ENCODE measurements around the gene ACKR4.
"Not testable (repeated sequence)": the region's sequence is repeated elsewhere in the genome, so short reads cannot be mapped to it uniquely, and the experiment has no call there.

The ACKR4 gene

DNA sequence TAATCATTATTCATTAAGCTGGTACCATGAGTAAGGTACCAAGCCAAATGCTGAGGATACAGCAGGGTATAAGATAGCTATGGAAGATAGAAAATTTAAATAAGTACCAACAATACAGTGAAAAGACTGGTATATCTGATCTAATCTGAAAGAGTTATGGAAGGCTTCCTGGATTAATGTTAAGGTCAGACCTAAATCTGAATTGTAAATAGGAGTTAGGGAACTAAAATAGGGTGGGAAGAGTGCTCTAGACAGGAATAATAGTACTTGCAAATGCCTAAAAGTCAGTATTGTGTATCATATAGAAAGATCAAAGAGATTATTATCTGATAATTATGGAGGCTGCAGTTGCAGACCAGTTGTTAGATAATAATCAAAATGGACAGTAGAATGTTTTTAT is 2.6 kb upstream of the ACKR4 start:
- Histone ChIP-seq H3K4me1 (ENCODE audit: control insufficient read depth, insufficient read depth, low read length) (no peaks in the 10 kb centered on the region), H3K27ac (ENCODE audit: low read length) (no peak overlapping the region), H3K27me3 (ENCODE audit: control insufficient read depth in 1 of 2, insufficient read depth in 2 of 2, low read length in 2 of 2) (no peaks in the 10 kb centered on the region), H3K36me3 (ENCODE audit: control insufficient read depth in 2 of 2, insufficient read depth in 2 of 2, low read length in 2 of 2) (peaks cover 3 to 5% of the 10 kb centered on the region in 2 donors), H3K9ac (ENCODE audit: low read length in 2 of 2) (no peak overlapping the region), H3K4me3 (ENCODE audit: low read length in 2 of 2) (no peak overlapping the region), H3K9me3 (ENCODE audit: control insufficient read depth in 2 of 2, low read length in 2 of 2) (no peaks in the 10 kb centered on the region)

DNA sequence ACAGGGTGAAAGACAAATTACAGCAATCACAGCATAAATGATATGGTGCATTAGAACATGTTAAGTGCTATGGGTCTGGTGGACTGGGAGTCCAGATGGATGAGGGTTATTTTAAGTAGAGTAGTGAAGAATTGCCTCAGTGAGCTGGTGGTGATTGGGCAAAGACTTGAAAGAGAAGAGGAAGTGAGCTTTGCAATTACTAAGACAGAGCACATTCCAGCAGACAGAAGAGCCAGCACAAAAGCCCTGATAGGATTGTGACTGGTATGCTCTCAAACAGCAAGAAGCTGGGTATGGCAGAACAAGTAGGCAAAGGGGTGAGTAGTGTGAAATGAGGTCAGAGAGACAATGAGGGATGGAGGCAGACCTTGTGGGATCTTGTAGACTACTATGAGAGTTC is 2.1 kb upstream of the ACKR4 start:
- Histone ChIP-seq H3K27ac (ENCODE audit: low read length) (no peak overlapping the region), H3K9ac (ENCODE audit: low read length in 2 of 2) (no peak overlapping the region), H3K27me3 (ENCODE audit: control insufficient read depth in 1 of 2, insufficient read depth in 2 of 2, low read length in 2 of 2) (no peaks in the 10 kb centered on the region), H3K4me3 (ENCODE audit: low read length in 2 of 2) (no peak overlapping the region), H3K36me3 (ENCODE audit: control insufficient read depth in 2 of 2, insufficient read depth in 2 of 2, low read length in 2 of 2) (peaks cover 3 to 5% of the 10 kb centered on the region in 2 donors), H3K9me3 (ENCODE audit: control insufficient read depth in 2 of 2, low read length in 2 of 2) (no peaks in the 10 kb centered on the region), H3K4me1 (ENCODE audit: control insufficient read depth, insufficient read depth, low read length) (no peaks in the 10 kb centered on the region)

DNA sequence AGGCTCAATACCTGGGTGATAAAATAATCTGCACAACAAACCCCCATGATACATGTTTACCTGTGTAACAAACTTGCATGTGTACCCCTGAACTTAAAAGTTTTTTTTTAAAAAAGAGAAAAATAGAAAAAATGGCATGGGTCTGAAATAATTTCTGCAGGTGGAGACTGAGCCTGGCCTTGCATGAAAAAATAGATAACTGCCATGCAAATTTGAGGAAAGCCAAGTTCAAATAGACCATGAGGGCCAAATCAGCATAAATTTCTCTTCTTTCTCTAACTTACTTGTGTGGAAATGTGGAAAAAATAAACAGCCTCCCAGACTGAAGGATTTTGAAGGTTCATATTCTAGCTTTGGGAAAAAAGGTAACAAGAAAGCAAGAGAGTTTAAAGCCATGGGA is 744 bp upstream of the ACKR4 start:
- H3K9me3 ChIP-seq (ENCODE audit: control insufficient read depth in 2 of 2, low read length in 2 of 2) = no peaks in the 10 kb centered on the region
- no peak overlapping the region for H3K9ac ChIP-seq (ENCODE audit: low read length in 2 of 2)
- H3K27me3 ChIP-seq (ENCODE audit: control insufficient read depth in 1 of 2, insufficient read depth in 2 of 2, low read length in 2 of 2) = no peaks in the 10 kb centered on the region
- H3K4me1 ChIP-seq (ENCODE audit: control insufficient read depth, insufficient read depth, low read length) = no peaks in the 10 kb centered on the region
- H3K27ac ChIP-seq (ENCODE audit: low read length) = no peak overlapping the region
- no peak overlapping the region for H3K4me3 ChIP-seq (ENCODE audit: low read length in 2 of 2)
- H3K36me3 ChIP-seq (ENCODE audit: control insufficient read depth in 2 of 2, insufficient read depth in 2 of 2, low read length in 2 of 2) = peaks cover 3 to 5% of the 10 kb centered on the region in 2 donors

DNA sequence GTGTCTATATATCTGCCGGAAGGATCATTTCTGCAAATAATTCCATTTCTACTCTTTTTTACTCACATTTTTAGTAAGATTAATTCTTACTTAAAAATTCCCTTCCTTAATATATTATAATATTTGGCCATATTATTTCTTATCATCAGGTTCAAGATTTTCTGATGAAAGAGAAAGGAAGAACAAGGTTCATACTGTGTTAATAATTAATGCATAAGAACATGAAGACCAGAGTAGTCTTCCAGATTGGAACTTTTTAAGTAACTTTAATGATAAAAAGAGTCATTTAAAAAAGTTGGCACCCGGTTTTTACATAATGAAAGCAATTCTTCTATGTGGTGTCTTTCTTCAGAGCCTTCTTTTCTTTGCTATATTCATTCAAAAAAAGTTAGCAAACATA is 590 bp downstream of the ACKR4 start:
- no peak overlapping the region for H3K4me3 ChIP-seq (ENCODE audit: low read length in 2 of 2)
- H3K9ac ChIP-seq (ENCODE audit: low read length in 2 of 2) = no peak overlapping the region
- peaks cover 3 to 5% of the 10 kb centered on the region in 2 donors for H3K36me3 ChIP-seq (ENCODE audit: control insufficient read depth in 2 of 2, insufficient read depth in 2 of 2, low read length in 2 of 2)
- no peak overlapping the region for H3K27ac ChIP-seq (ENCODE audit: low read length)
- no peaks in the 10 kb centered on the region for H3K27me3 ChIP-seq (ENCODE audit: control insufficient read depth in 1 of 2, insufficient read depth in 2 of 2, low read length in 2 of 2)
- no peaks in the 10 kb centered on the region for H3K9me3 ChIP-seq (ENCODE audit: control insufficient read depth in 2 of 2, low read length in 2 of 2)
- H3K4me1 ChIP-seq (ENCODE audit: control insufficient read depth, insufficient read depth, low read length) = no peaks in the 10 kb centered on the region

DNA sequence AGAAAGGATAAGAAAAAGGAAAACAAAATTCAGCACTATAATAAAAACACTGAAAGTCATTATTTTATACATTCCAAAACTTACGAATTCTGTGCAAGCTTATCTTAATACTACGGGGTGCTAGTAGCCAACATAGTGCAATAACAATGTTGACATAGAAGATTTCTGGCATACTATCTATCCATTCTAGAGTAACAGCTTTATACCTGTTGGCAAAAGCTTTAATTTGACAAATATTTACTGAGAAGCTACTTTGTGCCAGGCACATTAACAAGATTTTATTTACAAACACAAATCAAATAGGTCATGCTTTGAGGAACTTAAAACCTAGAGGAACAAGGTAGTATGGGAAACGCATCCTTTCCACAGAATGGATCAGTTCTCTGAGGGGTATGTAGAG is 1.1 kb downstream of the ACKR4 start:
- Histone ChIP-seq H3K4me3 (ENCODE audit: low read length in 2 of 2) (peak overlapping the region in 1 of 2 donors; percentile 31), H3K9ac (ENCODE audit: low read length in 2 of 2) (no peak overlapping the region), H3K9me3 (ENCODE audit: control insufficient read depth in 2 of 2, low read length in 2 of 2) (no peaks in the 10 kb centered on the region), H3K36me3 (ENCODE audit: control insufficient read depth in 2 of 2, insufficient read depth in 2 of 2, low read length in 2 of 2) (peaks cover 5 to 6% of the 10 kb centered on the region in 2 donors), H3K27me3 (ENCODE audit: control insufficient read depth in 1 of 2, insufficient read depth in 2 of 2, low read length in 2 of 2) (no peaks in the 10 kb centered on the region), H3K27ac (ENCODE audit: low read length) (no peak overlapping the region), H3K4me1 (ENCODE audit: control insufficient read depth, insufficient read depth, low read length) (no peaks in the 10 kb centered on the region)

DNA sequence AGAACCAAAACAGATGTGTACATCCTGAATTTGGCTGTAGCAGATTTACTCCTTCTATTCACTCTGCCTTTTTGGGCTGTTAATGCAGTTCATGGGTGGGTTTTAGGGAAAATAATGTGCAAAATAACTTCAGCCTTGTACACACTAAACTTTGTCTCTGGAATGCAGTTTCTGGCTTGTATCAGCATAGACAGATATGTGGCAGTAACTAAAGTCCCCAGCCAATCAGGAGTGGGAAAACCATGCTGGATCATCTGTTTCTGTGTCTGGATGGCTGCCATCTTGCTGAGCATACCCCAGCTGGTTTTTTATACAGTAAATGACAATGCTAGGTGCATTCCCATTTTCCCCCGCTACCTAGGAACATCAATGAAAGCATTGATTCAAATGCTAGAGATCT is 3.5 kb downstream of the ACKR4 start:
- not testable (repeated sequence) for H3K9ac ChIP-seq (ENCODE audit: low read length in 2 of 2); H3K4me1 ChIP-seq (ENCODE audit: control insufficient read depth, insufficient read depth, low read length); H3K9me3 ChIP-seq (ENCODE audit: control insufficient read depth in 2 of 2, low read length in 2 of 2); H3K4me3 ChIP-seq (ENCODE audit: low read length in 2 of 2); H3K27me3 ChIP-seq (ENCODE audit: control insufficient read depth in 1 of 2, insufficient read depth in 2 of 2, low read length in 2 of 2); H3K36me3 ChIP-seq (ENCODE audit: control insufficient read depth in 2 of 2, insufficient read depth in 2 of 2, low read length in 2 of 2); H3K27ac ChIP-seq (ENCODE audit: low read length)

DNA sequence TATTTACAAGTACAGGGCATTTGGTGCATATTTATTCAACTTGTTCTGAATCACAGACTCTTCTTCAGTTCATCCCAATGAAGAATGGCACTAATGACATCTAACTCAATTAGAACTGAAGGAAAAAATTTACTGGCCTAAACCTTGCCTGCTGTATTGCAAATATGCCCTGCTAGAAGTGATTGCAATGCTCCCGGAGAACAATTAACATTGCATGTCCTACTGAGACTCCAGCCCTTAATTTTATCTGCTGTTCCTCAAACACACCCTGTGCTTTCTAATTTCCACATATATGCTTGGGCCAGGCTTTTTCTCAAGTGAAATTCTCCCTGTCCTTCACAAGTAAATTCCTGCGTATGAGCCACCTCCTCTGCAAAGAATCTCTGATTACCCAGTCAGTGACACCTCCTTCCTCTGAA is 8.3 kb downstream of the ACKR4 start:
- Histone ChIP-seq H3K27ac (ENCODE audit: low read length) (no peak overlapping the region), H3K27me3 (ENCODE audit: control insufficient read depth in 1 of 2, insufficient read depth in 2 of 2, low read length in 2 of 2) (no peaks in the 10 kb centered on the region), H3K4me1 (ENCODE audit: control insufficient read depth, insufficient read depth, low read length) (no peaks in the 10 kb centered on the region), H3K9me3 (ENCODE audit: control insufficient read depth in 2 of 2, low read length in 2 of 2) (no peaks in the 10 kb centered on the region), H3K9ac (ENCODE audit: low read length in 2 of 2) (no peak overlapping the region), H3K36me3 (ENCODE audit: control insufficient read depth in 2 of 2, insufficient read depth in 2 of 2, low read length in 2 of 2) (peaks cover 2 to 6% of the 10 kb centered on the region in 2 donors), H3K4me3 (ENCODE audit: low read length in 2 of 2) (no peak overlapping the region)

DNA sequence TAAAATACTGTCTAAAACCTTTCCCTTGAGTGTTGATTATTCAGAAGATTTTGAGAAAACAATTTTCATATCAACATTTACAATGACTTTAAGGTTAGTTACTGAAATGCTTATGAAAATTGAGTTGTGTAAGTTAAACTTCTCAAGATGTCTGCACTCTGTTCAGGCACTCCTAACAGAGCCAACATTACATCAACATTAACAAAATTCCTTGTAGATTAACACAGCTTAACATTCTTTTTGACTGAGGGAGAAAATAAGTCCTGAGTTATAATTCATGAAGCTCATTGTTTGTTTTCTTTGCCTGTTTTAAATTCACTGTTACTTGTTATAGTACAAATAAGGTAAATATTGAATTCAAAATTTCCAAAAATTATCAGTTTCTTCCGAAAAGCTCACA is 9.0 kb downstream of the ACKR4 start:
- no peak overlapping the region for H3K9ac ChIP-seq (ENCODE audit: low read length in 2 of 2)
- no peaks in the 10 kb centered on the region for H3K4me1 ChIP-seq (ENCODE audit: control insufficient read depth, insufficient read depth, low read length)
- H3K9me3 ChIP-seq (ENCODE audit: control insufficient read depth in 2 of 2, low read length in 2 of 2) = no peaks in the 10 kb centered on the region
- peaks cover 2 to 6% of the 10 kb centered on the region in 2 donors for H3K36me3 ChIP-seq (ENCODE audit: control insufficient read depth in 2 of 2, insufficient read depth in 2 of 2, low read length in 2 of 2)
- no peak overlapping the region for H3K4me3 ChIP-seq (ENCODE audit: low read length in 2 of 2)
- no peak overlapping the region for H3K27ac ChIP-seq (ENCODE audit: low read length)
- H3K27me3 ChIP-seq (ENCODE audit: control insufficient read depth in 1 of 2, insufficient read depth in 2 of 2, low read length in 2 of 2) = no peaks in the 10 kb centered on the region

DNA sequence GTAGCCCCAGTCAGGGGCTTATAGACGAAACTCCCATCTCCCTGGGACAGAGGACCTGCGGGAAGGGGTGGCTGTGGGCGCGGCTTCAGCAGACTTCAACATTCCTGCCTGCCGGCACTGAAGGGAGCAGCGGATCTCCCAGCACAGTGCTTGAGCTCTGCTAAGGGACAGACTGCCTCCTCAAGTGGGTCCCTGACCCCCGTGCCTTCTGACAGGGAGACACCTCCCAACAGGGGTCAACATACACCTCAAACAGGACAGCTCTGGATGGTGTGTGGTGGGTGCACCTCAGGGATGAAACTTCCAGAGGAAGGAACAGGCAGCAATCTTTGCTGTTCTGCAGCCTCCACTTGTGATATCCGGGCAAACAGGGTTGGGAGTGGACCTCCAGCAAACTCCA is 9.6 kb downstream of the ACKR4 start:
- not testable (repeated sequence) for H3K4me3 ChIP-seq (ENCODE audit: low read length in 2 of 2); H3K4me1 ChIP-seq (ENCODE audit: control insufficient read depth, insufficient read depth, low read length); H3K27ac ChIP-seq (ENCODE audit: low read length); H3K27me3 ChIP-seq (ENCODE audit: control insufficient read depth in 1 of 2, insufficient read depth in 2 of 2, low read length in 2 of 2); H3K9me3 ChIP-seq (ENCODE audit: control insufficient read depth in 2 of 2, low read length in 2 of 2); H3K36me3 ChIP-seq (ENCODE audit: control insufficient read depth in 2 of 2, insufficient read depth in 2 of 2, low read length in 2 of 2); H3K9ac ChIP-seq (ENCODE audit: low read length in 2 of 2)

DNA sequence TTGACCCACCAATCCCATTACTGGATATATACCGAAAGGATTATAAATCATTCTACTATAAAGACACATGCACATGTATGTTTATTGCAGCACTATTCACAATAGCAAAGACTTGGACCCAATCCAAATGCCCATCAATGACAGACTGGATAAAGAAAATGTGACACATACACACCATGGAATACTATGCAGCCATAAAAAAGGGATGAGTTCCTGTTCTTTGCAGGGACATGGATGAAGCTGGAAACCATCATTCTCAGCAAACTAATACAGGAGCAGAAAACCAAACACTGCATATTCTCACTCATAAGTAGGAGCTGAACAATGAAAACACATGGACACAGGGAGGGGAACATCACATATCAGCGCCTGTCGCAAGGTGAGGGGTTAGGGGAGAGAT is 18.2 kb downstream of the ACKR4 start:
- not testable (repeated sequence) for H3K9me3 ChIP-seq (ENCODE audit: control insufficient read depth in 2 of 2, low read length in 2 of 2); H3K27ac ChIP-seq (ENCODE audit: low read length); H3K4me1 ChIP-seq (ENCODE audit: control insufficient read depth, insufficient read depth, low read length); H3K9ac ChIP-seq (ENCODE audit: low read length in 2 of 2); H3K4me3 ChIP-seq (ENCODE audit: low read length in 2 of 2); H3K36me3 ChIP-seq (ENCODE audit: control insufficient read depth in 2 of 2, insufficient read depth in 2 of 2, low read length in 2 of 2); H3K27me3 ChIP-seq (ENCODE audit: control insufficient read depth in 1 of 2, insufficient read depth in 2 of 2, low read length in 2 of 2)

DNA sequence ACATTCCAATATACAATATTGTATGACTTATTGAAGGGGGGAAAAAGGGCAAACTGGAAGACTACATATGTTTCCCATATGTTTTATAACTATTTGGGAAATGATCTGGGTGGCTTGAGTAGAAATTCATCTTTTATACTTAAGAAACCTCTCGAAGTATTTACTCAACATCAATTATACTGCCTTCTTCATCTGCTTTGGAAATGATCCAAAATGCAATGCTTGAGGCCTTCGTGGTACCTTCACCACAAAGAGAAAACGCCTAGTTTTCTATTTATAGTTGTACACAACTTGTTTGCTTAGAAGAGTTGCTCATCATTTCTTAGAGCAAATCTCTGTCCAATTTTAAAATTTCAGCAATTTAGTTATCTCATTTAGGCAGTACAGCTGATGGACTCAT is 18.8 kb downstream of the ACKR4 start:
- Histone ChIP-seq H3K9me3 (ENCODE audit: control insufficient read depth in 2 of 2, low read length in 2 of 2) (no peaks in the 10 kb centered on the region), H3K27me3 (ENCODE audit: control insufficient read depth in 1 of 2, insufficient read depth in 2 of 2, low read length in 2 of 2) (no peaks in the 10 kb centered on the region), H3K4me1 (ENCODE audit: control insufficient read depth, insufficient read depth, low read length) (no peaks in the 10 kb centered on the region), H3K9ac (ENCODE audit: low read length in 2 of 2) (no peak overlapping the region), H3K27ac (ENCODE audit: low read length) (no peak overlapping the region), H3K36me3 (ENCODE audit: control insufficient read depth in 2 of 2, insufficient read depth in 2 of 2, low read length in 2 of 2) (peaks cover 0 to 5% of the 10 kb centered on the region in 2 donors), H3K4me3 (ENCODE audit: low read length in 2 of 2) (no peak overlapping the region)

DNA sequence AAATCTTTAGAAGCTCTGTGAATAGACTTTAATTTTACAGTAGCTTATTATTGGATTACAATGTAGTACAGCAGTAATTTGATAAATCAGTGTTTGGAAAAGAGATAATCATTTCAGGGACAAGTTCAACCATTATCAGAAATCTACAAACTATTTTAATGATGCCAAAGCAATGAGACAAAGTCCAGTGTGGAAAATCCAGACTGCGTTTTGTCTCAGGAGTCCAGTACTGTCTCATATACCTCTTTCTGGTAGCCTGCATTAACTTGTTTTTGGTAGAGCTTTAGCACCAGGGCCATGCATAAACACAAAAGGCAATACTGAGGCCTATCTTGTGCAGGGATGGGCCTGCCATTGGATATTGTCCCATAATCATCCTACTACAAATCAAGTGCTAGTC is 19.7 kb downstream of the ACKR4 start:
- no peak overlapping the region for H3K9ac ChIP-seq (ENCODE audit: low read length in 2 of 2)
- no peaks in the 10 kb centered on the region for H3K27me3 ChIP-seq (ENCODE audit: control insufficient read depth in 1 of 2, insufficient read depth in 2 of 2, low read length in 2 of 2)
- no peaks in the 10 kb centered on the region for H3K4me1 ChIP-seq (ENCODE audit: control insufficient read depth, insufficient read depth, low read length)
- no peaks in the 10 kb centered on the region for H3K9me3 ChIP-seq (ENCODE audit: control insufficient read depth in 2 of 2, low read length in 2 of 2)
- H3K36me3 ChIP-seq (ENCODE audit: control insufficient read depth in 2 of 2, insufficient read depth in 2 of 2, low read length in 2 of 2) = peaks cover 0 to 5% of the 10 kb centered on the region in 2 donors
- H3K4me3 ChIP-seq (ENCODE audit: low read length in 2 of 2) = no peak overlapping the region
- H3K27ac ChIP-seq (ENCODE audit: low read length) = no peak overlapping the region
